NK-92 (cell line): ENCODE measurements around the gene ZNF157.
"Not testable (repeated sequence)": the region's sequence is repeated elsewhere in the genome, so short reads cannot be mapped to it uniquely, and the experiment has no call there.

ENCODE experiments used
- DNase-seq: peaks from one replicate; lab custom pipeline; 2025; ENCODE audit not compliant: unreplicated experiment; lab: John Stamatoyannopoulos, UW

The ZNF157 gene

DNA sequence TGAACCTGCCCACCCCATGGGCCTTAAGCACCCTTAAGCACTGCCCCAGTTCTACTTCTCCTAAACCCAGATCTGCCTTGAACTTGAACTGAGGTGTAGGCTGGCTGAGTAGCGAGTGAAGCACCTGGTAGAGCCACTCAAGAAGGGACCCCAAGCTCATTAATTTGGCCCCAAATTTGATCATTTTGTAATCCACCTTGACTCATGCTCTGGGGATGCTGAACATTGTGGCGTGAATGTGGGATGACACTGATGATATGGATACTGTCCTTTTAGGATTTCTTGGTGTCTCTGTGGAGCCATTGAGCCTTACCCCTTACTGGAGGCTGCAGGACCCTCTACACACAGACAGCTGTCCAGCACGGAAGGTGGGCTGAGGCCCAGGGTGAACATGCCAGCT is at the start of gene ZNF157:
Gene ZNF157 (plus strand): TSS at position 301 of the 400 bp plus-strand sequence. CDS start 91 bp downstream, at position 392.
- no peak for DNase-seq

DNA sequence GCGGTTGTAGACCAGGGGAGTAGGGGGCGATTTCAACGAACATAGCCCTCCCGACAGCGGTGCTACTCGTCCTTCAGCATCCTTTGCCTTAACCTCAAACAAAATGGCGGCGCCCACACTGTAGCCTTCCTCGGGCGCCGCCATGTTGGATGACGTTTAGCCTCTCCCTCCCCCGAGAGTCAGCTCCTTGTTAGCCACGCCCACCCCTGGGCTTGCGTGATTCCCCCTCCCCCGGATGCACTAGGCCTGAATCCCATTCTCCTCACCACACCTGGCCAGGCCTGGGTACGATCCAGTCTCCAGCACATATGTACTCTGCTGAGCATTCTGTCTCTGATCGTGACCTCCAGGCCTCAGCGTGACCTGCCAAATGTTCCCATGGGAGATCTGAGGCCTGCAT is 49.0 kb upstream of the ZNF157 start:
- no peak for DNase-seq

DNA sequence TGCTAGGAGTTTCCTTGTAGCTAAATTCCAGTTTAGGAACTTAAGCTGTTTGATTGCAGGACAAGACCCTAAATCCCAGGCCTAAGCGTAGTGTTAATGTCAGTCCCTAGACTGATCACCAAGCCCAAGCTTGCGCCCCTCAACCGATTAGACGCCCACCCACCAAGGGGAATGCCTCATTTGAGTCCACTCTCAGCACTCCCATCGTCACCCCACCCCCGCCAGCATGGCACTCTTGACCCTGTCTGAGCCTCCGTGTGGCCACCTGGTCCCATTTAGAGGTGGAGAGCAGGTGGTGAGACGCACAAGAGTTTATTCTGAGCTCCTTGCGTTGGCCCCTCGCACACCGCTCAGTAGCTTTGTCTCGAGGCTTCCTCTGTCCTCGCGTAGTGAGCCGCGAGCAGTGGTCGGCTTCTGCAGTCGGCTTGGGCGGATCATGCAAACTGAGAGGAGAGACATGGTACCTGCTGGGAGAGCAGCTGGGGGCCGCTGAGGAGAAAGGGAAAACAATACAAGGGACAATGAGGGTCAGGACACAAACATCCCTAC is 48.5 kb upstream of the ZNF157 start:
- DNase-seq, result no peak

DNA sequence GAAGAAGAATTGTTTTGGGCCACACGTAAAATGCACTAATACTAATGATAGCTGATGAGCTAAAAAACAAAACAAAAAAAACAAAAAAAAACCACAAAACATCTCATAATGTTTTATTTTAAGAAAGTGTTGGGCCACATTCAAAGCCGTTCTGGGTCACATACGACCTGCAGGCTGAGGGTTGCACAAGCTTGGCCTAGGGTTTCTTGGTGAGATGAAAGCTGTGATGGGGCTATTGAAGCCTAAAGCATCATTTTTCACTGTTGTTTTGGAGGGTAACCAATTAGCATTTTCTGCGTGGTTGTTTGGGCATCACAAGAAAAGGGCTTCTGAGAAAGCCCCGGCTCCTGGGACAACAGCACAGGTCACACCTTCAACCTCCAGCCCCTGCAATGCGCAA is 42.5 kb upstream of the ZNF157 start:
- DNase-seq, result no peak

- not testable (repeated sequence) for DNase-seq
Measured at GRCh38 chrX:47332729-47333128, 37.6 kb upstream of the ZNF157 start.

DNA sequence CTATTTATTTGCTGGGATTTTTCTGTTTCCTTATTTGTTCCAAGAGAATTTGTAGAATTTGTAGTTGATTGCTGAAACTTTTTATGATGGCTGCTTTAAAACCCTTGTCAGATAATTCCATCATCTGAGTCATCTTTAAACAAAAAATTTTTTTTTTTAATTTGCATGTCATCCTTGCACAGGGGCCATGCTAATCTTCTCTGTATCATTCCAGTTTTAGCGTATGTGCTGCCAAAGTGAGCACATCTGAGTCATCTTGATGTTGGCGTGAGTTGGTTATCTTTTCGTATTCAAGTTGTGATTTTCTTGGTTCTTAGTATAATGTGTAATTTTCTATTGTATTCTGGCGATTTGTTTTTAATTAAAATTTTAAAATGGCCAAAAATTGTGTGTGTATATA is 18.7 kb upstream of the ZNF157 start:
- no peak for DNase-seq

GRCh38 chrX:47358387-47359065 is 11.9 kb upstream of the ZNF157 start:
- DNase-seq, result no peak

- DNase-seq, result no peak
Measured at GRCh38 chrX:47360423-47361179, 9.8 kb upstream of the ZNF157 start.

DNA sequence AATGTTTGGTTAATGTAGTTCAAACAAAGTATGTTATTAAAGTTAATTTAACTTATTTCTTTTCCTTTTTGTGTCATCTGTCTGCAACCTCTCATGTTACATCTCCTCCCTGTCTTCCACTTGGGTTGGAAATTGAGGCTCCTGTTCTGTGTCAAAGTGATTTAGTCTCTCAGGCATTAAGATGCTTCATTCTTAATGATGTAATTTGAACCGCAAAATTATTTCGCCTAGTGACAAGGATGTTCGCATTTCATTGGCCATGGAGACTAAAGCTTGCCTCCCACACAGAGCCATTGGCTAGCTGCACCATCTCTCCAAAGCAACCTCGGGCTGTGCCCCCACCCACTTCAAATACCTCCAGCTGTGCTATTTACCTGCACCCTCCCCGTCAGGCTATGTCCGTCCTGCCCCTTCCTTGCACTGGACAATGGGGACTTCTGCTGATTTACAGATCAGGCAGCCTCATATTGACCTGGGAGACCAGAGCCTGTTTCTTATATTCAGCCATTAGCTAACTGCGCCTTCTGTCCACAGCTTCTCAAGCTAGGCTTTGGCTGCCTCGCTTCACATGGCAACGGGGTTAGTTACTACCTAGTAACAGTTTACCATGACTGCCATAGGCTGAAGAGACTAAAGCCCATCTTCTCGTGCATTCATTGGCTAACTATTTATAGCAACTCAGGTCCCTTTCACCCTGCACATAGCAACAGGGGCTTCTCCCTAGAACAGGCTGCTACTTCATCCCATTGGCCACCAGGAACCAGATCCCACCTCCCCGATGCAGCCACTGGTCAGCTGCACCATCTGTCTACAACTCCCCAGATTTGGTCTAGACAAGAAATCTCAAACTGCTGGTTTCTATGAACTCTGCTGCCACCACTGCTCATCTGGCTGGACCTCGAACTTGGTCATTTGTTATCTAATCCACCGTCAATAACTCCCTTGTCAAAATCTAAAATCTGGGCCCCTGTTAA is 8.6 kb upstream of the ZNF157 start:
- DNase-seq, result no peak

DNA sequence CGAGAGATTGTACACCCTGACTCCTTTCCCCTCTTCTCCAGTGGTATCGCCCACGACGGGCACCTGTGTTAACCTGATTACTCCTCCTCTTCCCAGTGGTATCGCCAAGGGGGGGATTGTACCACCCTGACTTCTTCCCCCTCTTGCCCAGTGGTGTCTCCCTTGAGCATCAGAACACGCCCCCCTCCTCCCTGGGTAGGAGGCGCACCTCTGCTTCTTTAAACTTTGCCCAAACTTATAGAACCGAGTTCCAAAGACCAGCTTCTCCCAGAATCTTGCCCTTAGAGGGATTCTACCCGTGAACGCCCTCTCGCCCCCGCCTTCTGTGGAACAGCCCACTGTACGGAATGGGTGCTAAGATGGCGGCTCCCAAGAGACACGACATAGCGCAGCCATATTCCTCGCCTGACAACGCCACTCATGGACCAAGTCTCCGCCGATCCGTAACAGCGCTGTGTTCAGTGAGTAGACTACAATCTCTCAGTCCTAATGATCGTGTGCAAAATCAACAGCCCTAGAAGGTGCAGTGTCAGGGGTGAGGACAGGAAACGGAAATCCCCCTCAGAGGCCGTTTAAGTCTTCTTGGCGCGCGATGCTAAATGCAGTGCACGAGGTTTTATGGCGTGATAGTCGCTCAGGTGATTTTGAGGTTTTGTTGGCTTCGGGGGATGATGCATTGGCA is 4.2 kb upstream of the ZNF157 start:
- no peak for DNase-seq

GRCh38 chrX:47373198-47373597 is 2.8 kb downstream of the ZNF157 start:
- DNase-seq, result no peak

- no peak for DNase-seq
Measured at GRCh38 chrX:47380268-47380667, 9.9 kb downstream of the ZNF157 start.

DNA sequence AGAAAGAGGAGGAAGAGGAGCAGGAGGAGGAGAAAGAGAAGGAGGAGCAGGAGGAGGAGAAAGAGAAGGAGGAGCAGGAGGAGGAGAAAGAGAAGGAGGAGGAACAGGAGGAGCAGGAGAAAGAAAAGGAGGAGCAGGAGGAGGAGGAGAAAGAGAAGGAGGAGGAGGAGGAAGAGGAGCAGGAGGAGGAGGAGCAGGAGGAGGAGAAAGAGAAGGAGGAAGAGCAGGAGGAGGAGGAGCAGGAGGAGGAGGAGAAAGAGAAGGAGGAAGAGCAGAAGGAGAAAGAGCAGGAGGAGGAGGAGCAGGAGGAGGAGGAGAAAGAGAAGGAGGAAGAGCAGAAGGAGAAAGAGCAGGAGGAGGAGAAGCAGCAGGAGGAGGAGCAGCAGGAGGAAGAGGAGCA is 10.5 kb downstream of the ZNF157 start:
- not testable (repeated sequence) for DNase-seq

DNA sequence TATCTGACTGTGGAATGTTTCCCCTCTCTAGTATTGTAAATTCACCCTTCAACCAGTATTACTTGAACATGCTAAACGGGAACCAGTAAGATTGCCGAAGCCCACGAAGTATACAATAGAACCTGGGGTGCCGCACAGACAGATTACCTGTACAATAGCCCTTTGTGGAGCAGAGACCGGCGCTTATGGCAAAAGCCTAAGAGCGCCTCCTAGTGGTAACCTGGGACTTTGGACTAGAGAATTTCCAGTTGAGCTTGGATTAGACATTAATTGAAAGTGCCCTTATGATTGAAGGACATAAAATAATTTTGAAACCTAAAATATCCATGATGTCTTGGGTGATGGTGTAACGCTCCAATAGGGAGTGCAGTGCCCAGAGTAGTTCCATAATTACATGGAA is 14.1 kb downstream of the ZNF157 start:
- no peak for DNase-seq

GRCh38 chrX:47390780-47391179 is 20.4 kb downstream of the ZNF157 start:
- DNase-seq, result no peak

DNA sequence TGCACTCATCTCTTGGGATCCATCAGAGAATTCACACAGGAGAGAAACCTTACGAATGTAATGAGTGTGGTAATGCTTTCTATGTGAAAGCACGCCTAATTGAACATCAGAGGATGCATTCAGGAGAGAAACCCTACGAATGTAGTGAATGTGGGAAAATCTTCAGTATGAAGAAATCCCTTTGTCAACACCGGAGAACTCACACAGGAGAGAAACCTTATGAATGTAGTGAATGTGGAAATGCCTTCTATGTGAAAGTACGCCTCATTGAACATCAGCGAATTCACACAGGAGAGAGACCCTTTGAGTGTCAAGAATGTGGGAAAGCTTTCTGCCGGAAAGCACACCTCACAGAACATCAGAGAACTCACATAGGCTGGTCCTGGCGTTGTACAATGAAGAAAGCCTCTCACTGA is 42.8 kb downstream of the ZNF157 start:
- DNase-seq, result no peak

DNA sequence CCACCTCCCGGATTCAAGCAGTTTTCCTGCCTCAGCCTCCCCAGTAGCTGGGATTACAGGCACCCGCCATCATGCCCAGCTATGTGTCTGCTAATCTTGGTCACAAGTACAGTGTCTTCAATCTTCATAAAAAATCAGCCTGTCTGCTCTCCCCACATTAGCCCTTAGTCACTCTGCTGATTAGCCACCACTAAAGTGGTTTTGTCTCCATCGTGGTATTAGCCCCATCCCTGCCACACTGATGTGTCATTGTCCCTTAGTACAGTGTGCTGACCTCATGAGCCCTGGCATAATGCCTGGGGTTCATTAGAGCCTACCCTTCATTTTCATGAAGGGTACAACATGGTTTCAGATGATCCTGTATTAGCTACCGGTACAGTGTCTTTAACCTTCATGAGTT is 49.9 kb downstream of the ZNF157 start:
- DNase-seq, result no peak

GRCh38 chrX:47420962-47421361 is 50.6 kb downstream of the ZNF157 start:
- no peak for DNase-seq

GRCh38 chrX:47422444-47422843 is 52.1 kb downstream of the ZNF157 start:
- DNase-seq, result no peak

DNA sequence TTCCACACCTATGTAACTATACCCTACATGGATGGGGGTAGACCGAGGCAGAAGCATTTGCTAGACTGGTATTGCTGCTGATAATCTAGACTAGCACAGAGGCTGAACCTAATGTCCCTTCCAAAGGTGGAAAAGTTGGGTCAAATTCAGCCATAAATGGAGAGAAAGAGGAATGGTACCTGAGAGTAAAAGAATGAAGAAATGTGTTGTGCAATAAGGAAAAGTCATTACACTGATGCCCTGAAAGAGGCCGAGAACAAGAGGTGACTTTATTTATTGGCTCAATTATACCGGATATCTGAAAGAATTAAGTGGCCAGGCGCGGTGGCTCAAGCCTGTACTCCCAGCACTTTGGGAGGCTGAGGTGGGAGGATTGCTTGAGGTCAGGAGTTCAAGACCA is 60.5 kb downstream of the ZNF157 start:
- no peak for DNase-seq

DNA sequence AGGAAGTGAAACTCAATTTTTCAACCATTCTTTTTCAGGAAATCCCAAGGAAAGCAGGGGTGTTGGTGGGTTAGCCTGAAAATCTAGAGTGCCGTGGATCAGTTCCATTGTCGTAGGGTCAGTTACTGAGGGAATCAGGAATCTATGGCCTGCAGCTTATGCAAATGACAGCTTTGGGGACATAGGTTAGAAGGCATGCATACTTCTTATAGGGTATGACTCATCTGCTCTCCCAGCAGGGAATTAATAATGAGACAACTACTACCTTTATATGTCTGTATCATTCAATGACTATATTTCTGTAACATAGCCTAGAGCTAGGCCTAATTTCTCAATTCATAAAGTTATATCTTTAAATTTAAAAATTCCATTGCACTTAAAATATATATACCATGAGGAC is 76.1 kb downstream of the ZNF157 start:
- no peak for DNase-seq
